Measurements from ENCODE around the gene FSIP1.

DNA sequence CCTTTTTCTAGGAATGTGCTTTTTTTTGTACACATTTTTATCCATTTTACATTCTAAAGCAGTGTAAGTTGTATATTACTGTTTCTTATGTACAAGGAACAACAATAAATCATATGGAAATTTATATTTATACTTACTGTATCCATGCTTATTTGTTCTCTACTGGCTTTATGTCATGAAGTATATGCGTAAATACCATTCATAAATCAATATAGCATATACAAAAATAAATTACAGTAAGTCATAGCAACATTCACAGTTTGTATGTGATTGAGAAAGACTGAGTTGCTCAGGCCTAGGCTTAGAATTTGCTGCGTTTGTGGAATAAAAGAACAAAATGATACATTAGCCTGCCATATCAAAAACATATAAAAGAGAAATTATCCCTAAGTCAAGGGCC lies 185.3 kb downstream of the FSIP1 start:
- TF ChIP-seq, protein P1, sequence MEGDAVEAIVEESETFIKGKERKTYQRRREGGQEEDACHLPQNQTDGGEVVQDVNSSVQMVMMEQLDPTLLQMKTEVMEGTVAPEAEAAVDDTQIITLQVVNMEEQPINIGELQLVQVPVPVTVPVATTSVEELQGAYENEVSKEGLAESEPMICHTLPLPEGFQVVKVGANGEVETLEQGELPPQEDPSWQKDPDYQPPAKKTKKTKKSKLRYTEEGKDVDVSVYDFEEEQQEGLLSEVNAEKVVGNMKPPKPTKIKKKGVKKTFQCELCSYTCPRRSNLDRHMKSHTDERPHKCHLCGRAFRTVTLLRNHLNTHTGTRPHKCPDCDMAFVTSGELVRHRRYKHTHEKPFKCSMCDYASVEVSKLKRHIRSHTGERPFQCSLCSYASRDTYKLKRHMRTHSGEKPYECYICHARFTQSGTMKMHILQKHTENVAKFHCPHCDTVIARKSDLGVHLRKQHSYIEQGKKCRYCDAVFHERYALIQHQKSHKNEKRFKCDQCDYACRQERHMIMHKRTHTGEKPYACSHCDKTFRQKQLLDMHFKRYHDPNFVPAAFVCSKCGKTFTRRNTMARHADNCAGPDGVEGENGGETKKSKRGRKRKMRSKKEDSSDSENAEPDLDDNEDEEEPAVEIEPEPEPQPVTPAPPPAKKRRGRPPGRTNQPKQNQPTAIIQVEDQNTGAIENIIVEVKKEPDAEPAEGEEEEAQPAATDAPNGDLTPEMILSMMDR (IDR thresholded peaks at IDR 0.05), result no peak
- TF ChIP-seq POLR2A (IDR thresholded peaks at IDR 0.05), result no peak
